GM19240 (cell line): ENCODE results near the gene ADM5.

Source experiments
- DNase-seq: peaks from one replicate; pipeline ENCODE4 v3.0.0; 2011; ENCODE audit warnings: low spot score; ENCODE audit not compliant: insufficient read length

ADM5 gene

GRCh38 chr19:49658139-49658517 lies 31.3 kb upstream of the ADM5 start:
- no peak for DNase-seq

- DNase-seq = no peak
These were observed 30.6 kb upstream of the ADM5 start for GRCh38 chr19:49658566-49659442.

GRCh38 chr19:49660338-49660961 lies 28.9 kb upstream of the ADM5 start:
- no peak for DNase-seq

- DNase-seq = no peak
These were observed 27.4 kb upstream of the ADM5 start for GRCh38 chr19:49662011-49662410.

GRCh38 chr19:49663224-49663623 lies 26.2 kb upstream of the ADM5 start:
- DNase-seq = no peak

- peak; percentile 88 for DNase-seq
These were observed 25.0 kb upstream of the ADM5 start for GRCh38 chr19:49664171-49665035.

- no peak for DNase-seq
These were observed 24.4 kb upstream of the ADM5 start for GRCh38 chr19:49665036-49665350.

GRCh38 chr19:49665351-49666119 lies 23.9 kb upstream of the ADM5 start, which contains the start of the genes BCL2L12 and IRF3:
TSS of gene BCL2L12 (plus strand) at chr19:49665933. CDS start at chr19:49666693, 760 bp downstream.
TSS of gene IRF3 (minus strand) at chr19:49665857. CDS start at chr19:49664838, 1,019 bp downstream.
- DNase-seq = peak; percentile 99

- no peak for DNase-seq
These were observed 23.3 kb upstream of the ADM5 start for GRCh38 chr19:49666120-49666444.

- DNase-seq = no peak
These were observed 21.9 kb upstream of the ADM5 start for GRCh38 chr19:49667473-49667872.

- no peak for DNase-seq
These were observed 19.9 kb upstream of the ADM5 start for GRCh38 chr19:49669516-49669915.

- DNase-seq = peak; percentile 91
These were observed 17.1 kb upstream of the ADM5 start for GRCh38 chr19:49672131-49672919.

GRCh38 chr19:49676136-49676783 lies 13.1 kb upstream of the ADM5 start:
- DNase-seq = no peak

GRCh38 chr19:49676784-49677230 lies 12.6 kb upstream of the ADM5 start:
- peak; percentile 91 for DNase-seq

- DNase-seq = no peak
These were observed 12.0 kb upstream of the ADM5 start, which contains the start of gene PRMT1 for GRCh38 chr19:49677231-49677900. TSS of gene PRMT1 (plus strand) at chr19:49677271. CDS start at chr19:49677281, 10 bp downstream.

GRCh38 chr19:49677901-49678674 lies 11.3 kb upstream of the ADM5 start:
- DNase-seq = no peak

GRCh38 chr19:49678985-49679770 lies 10.2 kb upstream of the ADM5 start:
- no peak for DNase-seq
